HG03045 (cell line): ENCODE results near the gene PRKCE.
"Not testable (repeated sequence)": the region's sequence is repeated elsewhere in the genome, so short reads cannot be mapped to it uniquely, and the experiment has no call there.

ENCODE experiments used
- ATAC-seq: cut with Tn5 transposase; IDR thresholded peaks from one replicate; pipeline ENCODE4 v1.9.1; 2021; ENCODE audit warnings: mild to moderate bottlenecking, moderate library complexity; ENCODE audit not compliant: unreplicated experiment

The PRKCE gene

DNA sequence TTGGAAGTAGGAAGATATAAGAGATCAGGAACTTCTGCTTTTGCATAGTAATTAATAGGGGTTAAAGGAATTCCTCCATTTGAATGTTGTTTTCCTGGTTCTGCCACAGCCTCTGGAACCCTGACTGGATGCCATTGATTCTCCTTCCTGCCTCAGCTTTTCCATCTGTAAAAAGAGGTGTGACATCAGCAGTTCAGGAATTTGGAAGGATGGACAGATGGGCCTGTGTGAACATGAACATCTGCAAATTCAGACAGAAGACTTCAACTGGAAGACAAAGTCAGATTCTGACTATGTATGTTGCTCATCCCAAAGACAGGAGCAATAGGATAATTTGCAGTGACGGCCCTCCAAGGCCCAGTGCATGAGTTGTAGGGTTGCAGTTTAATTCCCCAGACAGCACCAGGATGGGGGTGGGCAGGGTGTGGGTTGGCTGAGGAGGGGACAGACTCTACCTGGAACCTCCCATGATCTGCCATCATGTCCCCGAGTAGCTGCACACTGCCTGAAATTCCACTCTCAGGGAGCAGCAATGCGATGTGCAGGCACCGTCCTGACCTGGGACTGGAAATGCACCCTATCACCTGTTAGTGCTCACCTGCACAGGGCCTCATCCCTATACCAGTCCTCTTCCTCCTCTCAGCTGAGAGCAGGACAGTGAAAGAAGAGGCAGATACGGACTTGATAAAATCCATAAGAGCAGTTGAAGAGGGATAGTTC lies 546.8 kb downstream of the PRKCE start:
- no peak for ATAC-seq

DNA sequence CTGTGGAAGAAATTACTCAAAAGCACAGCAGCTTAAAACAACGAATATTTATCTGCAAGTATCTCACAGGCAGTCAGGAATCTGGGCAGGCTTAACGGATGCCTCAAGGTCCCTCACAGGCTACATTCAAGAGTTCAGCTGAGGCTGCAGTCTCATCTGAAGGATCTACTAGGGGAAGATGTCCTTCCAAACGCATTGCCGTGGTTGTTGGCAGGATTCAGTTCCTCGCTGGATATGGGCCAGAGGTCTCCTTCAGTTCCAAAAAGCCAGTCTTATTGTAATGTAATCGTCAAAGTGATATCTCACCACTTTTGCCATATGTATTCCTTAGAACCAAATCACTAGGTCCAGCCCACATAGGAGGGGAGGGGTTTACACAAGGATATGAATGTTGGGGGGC lies 547.5 kb downstream of the PRKCE start:
- ATAC-seq: no peak

DNA sequence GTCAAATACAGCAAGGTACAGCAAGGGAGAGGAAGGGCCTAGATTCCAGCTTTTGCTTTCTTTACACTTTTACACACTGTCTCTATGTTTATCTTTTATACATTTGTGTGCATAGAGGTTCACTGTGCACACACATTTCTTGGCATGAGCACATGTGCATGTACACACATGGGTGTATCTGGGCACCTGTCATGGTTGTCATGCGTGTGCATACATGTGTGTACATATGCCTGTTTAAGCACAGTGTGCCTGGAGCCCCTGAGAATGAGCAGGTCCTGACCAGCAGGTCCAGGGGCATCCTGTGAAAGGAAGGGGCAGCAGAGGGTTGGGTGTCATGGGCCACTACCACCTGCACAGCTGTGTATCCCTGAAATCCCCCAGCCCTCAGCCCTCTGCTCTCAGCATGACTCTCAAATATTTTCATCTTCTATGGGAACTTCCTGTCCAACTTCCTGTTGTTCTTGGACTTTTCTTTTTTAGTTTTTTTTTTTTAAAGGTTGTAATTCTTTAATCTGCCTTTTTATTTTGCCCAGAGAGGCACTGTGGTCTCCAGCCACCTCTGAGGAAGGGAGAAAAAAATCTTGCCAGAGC lies 548.7 kb downstream of the PRKCE start:
- ATAC-seq: no peak

GRCh38 chr2:46200861-46201605 lies 549.6 kb downstream of the PRKCE start:
- ATAC-seq: no peak

DNA sequence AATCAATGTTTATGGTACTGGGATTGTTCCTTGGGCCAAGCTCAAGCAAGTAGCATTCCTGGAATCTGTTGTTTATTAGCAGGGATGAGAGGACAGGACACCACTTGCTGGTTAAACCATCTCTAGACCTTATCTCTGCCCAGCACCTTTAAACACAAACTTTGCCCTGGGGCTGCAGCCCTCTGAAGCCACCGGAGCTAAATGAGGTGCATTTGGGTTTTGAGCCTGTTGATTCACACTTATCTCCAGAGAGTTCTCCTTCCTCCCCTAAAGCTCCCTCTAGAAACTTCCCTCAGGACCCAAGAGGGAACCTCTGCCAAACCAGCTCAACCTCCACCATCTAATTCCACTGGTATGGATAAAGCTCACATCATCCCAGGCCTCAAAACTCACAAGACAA lies 551.0 kb downstream of the PRKCE start:
- ATAC-seq: no peak

- no peak for ATAC-seq
Observed at GRCh38 chr2:46202987-46203386, 551.5 kb downstream of the PRKCE start.

DNA sequence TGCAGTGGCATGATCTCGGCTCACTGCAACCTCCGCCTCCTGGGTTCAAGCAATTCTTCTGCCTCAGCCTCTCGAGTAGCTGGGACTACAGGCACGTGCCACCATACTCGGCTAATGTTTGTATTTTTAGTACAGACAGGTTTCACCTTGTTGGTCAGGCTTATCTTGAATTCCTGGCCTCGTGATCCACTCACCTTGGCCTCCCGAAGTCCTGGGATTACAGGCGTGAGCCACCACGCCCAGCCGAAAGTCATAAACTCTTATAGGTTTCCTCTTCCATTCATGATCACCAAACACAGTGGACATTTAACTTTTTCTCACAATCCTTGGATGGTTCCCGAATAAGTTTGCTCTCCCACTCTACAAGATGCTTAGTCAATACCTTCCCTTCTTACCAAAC lies 552.2 kb downstream of the PRKCE start:
- ATAC-seq: not testable (repeated sequence)

GRCh38 chr2:46207591-46207990 lies 556.1 kb downstream of the PRKCE start:
- no peak for ATAC-seq

DNA sequence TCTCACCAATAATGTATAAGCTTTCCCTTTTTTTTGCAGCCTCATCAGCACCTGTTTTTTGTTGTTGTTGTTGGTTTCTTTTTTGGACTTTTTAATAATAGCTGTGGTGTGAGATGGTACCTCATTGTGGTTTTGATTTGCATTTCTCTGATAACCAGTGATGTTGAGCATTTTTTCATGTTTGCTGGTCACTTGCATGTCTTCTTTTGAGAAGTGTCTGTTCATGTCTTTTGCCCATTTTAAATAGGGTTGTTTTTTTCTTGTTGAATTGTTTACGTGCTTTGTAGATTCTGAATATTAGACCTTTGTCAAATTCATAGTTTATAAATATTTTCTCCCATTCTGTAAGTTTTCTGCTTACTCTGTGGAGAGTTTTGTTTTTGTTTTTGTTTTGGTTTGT lies 557.3 kb downstream of the PRKCE start:
- ATAC-seq: no peak

- ATAC-seq: no peak
Observed at GRCh38 chr2:46210063-46210462, 558.6 kb downstream of the PRKCE start.

DNA sequence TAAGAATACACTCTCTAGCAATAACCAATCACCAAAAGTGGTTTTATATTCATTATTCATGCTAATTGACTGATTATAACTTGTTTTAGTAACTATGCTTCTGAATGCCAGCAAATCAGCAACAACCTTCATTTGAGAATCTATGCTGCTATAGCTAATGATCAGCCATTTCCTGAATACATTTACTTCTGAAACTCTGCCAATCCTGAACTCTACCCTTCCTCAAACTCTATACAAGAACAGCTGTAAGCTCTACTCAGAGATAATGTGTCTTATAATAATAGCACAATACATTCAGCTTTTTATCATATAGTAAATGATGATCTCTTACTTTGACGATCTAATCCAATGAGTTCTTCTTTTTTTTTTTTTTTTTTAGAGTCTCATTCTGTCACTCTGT lies 560.0 kb downstream of the PRKCE start:
- no peak for ATAC-seq

GRCh38 chr2:46213906-46214305 lies 562.4 kb downstream of the PRKCE start:
- no peak for ATAC-seq

DNA sequence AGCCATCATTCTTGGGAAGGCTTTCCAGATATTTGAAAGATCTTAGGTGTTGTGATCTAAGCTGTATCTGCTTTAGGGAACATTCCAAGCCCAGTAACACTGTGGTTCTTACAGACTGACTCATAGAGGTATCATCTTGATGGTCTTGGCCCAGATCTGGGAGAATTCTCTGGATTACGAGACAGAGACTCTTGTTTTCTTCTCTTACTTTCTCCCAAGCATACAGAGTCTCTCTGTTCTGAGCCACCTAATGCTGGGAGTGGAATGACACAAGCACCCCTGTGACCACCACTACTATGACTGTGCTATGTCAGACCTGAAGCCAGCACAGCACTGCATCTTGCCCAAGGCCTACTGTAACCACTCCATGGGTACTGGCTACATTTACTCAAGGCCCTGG lies 564.7 kb downstream of the PRKCE start:
- no peak for ATAC-seq

DNA sequence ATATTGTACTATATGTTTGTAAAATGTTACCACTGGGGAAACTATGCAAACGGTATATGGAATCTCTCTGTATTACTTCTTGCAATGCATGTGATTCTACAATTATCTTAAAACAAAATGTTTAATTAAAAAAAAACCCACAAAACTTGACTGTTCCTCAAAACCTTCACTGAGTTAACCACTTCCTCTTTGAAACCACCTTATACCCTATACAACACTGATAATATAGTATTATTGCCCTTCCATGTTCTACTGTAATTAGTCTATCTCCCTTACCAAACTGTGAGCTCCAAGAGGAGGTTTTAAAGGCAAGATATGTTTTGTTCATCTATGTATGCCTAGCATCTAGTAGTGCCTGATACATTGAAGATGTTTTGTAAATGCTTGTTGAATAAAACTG lies 572.0 kb downstream of the PRKCE start:
- not testable (repeated sequence) for ATAC-seq

DNA sequence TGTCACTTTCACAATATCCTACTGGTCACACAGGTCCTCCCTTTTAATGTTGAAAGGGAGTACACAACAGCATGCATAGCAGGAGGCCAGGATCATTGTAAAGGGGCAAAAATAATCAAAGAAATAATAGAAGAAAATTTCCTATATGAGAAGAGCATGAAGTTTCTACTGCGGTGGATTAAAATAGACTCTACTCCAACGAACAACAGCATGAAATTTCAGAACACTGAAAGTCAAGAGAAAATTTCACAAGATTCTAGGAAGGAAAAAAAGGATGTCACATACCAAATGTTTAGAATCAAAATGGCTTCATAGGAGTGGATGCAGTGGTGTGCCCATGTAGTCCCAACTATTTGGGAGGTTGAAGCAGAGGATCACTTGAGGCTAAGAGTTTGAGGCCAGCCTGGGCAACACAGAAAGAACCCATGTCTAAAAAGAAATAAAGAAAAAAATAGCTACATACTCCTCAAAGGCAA lies 573.7 kb downstream of the PRKCE start:
- ATAC-seq: no peak

DNA sequence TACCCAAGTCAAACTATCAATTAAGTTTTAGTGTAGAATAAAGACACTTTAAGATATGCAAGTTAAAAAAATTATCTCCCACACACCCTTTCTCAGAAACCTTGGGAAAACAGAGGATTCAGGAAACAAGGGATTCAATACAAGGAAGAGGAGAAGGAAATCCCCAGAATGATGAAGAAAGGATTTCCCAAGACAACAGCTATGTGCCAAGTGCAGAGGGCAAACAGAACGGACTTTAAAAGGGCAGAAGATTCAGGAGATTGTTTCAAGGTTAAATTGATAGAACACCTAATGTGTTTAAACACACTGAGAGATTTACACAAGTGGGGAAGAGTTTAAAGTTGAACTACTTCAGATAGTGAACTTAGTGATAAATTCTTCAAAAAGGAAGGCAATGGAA lies 574.3 kb downstream of the PRKCE start:
- no peak for ATAC-seq

GRCh38 chr2:46226620-46227019 lies 575.1 kb downstream of the PRKCE start:
- no peak for ATAC-seq

DNA sequence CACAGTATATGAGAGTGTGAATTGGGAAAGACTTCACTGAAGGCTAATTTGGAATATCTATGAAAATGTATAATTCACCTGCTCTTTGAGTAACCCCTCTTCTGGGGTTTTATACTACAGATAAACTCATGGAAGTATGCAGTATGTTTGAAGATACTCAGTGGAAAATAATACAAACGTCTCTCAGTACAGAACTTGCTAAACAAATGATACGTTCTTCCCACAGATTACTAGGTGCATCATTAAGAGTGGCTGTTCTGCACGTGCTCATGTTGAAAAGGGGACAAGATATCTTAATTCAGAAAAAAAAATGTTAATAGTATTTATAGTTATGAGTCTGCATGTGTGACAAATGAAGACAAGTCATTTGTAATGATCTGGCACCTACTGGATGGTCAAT lies 575.5 kb downstream of the PRKCE start:
- no peak for ATAC-seq

- ATAC-seq: no peak
Observed at GRCh38 chr2:46227674-46228289, 576.3 kb downstream of the PRKCE start.

GRCh38 chr2:46229134-46230063 lies 577.9 kb downstream of the PRKCE start:
- ATAC-seq: peak; percentile 67
